Ovary (tissue), 9 donors: ENCODE measurements around the gene SSC5D. TPM values are rescaled to one million over a fixed set of nuclear protein-coding genes. Genes with fewer than 3 reads are reported as not detected.

ENCODE experiments used
- DNase-seq, 5 donors: peaks; one replicate each; pipeline ENCODE4 v3.0.0-alpha.2; 2019 to 2020
- H3K27ac ChIP-seq, 2 donors: fragments of 200-600 bp; one replicate each; pipeline versions ENCODE4 v1.5.1 to v1.8.0; 2019 to 2022
- H3K27me3 ChIP-seq: fragments of 200-600 bp; one replicate; pipeline ENCODE4 v1.8.0; 2022
- H3K36me3 ChIP-seq: fragments of 200-600 bp; sonication (generic); one replicate; pipeline ENCODE4 v1.5.1; 2019
- H3K4me1 ChIP-seq: one replicate; pipeline ENCODE4 v1.8.1; 2013; ENCODE audit warnings: mild to moderate bottlenecking, moderate library complexity; ENCODE audit not compliant: insufficient read depth
- H3K4me3 ChIP-seq: fragments of 200-600 bp; sonication (generic); one replicate; pipeline ENCODE4 v1.5.1; 2017
- H3K9me3 ChIP-seq, 2 donors: fragments of 200-600 bp in 1 of 2; sonication (generic) in 1 of 2; one replicate each; pipeline versions ENCODE4 v1.5.1 to v1.8.1; 2013 to 2019; ENCODE audit warnings: mild to moderate bottlenecking in 1 of 2, moderate library complexity in 1 of 2
- CTCF ChIP-seq, 3 donors: fragments of 450-650 bp in 2 of 3; fragments of 200-600 bp in 1 of 3; IDR thresholded peaks; one replicate each; pipeline versions ENCODE4 v1.5.1 to v1.8.0; 2016 to 2022; ENCODE audit warnings: antibody characterized with exemption in 3 of 3, mild to moderate bottlenecking in 1 of 3
- EP300 ChIP-seq: sonication (generic); formaldehyde crosslinking; IDR thresholded peaks from one replicate; pipeline ENCODE4 v1.6.1; 2017; ENCODE audit warnings: antibody characterized with exemption
- POLR2A ChIP-seq: fragments of 450-650 bp; IDR thresholded peaks from one replicate; pipeline ENCODE4 v1.6.1; 2017; ENCODE audit warnings: antibody characterized with exemption, mild to moderate bottlenecking, moderate library complexity
- WGBS, 3 donors: extraction: QIAGEN DNeasy Blood & Tissue Kit in 1 of 3; methylation state at CpG; one replicate each; pipeline versions ENCODE4 v1.1.5 to v1.1.7; 2013 to 2017; 5-methylcytosine and 5-hydroxymethylcytosine counted together
- intact Hi-C, 4 donors: fragments of 100-400 bp; cut with DNase I; formaldehyde crosslinking; loops; one replicate each; pipeline versions ENCODE4 v1.11.0 to v1.15.1; 2022 to 2023
- polyA plus RNA-seq, 2 donors: library from polyadenylated mRNA; stranded (reverse); fragments of 200-250 nt in 1 of 2; fragments of 350-450 nt in 1 of 2; fragmentation: Illumina TruSeq in 1 of 2; extraction: RNeasy Lipid Tissue Mini Kit (QIAGEN cat#74804) in 1 of 2; gene quantifications; one replicate each; pipeline ENCODE4 v1.2.3, GENCODE V29; 2013 to 2014
- total RNA-seq, 7 donors: library from RNA; depleted of rRNA in 2 of 7; stranded (reverse); fragments of >200 nt in 2 of 7; fragmentation: NEBNext Ultra II Directional in 3 of 7; extraction: Animal tissue kit (Norgen Biotek cat#: 25700) in 3 of 7; gene quantifications; one replicate each; pipeline versions ENCODE4 v1.1.0 to v1.2.4, GENCODE V29; 2016 to 2023
- donor health status: DM: no; HTN: no; CAD: no; lungs with moderate emphysema.
- donor health status: DM: no; HTN: no; CAD: no.
- donor health status: Bipolar disorder and iron deficiency.
- donor health status: DM: yes; HTN: yes; CAD: no.
- donor health status: DM: no; HTN: no; CAD: no.
- donor health status: DM: yes; HTN: yes; CAD: no.

SSC5D gene
- total and polyA plus RNA-seq, 9 donors = 5.7 to 29.7 (median 12.4) TPM

GRCh38 chr19:55519451-55520311, 31.4 kb downstream of the SSC5D start:
- Histone ChIP-seq H3K4me1 (peaks cover 4% of the 10 kb centered on the region), H3K4me3 (no peak overlapping the region), H3K9me3 (no peaks in the 10 kb centered on the region), H3K27me3 (no peaks in the 10 kb centered on the region), H3K27ac (no peak overlapping the region), H3K36me3 (no peaks in the 10 kb centered on the region)
- no peak for TF ChIP-seq CTCF (IDR thresholded peaks at IDR 0.05)
- no peak for TF ChIP-seq POLR2A
- TF ChIP-seq EP300 = no peak
- 84 to 93% (median 92%) methylated on average over 10 of the region's 10 CpGs for WGBS, 3 donors
- no peak for DNase-seq
- intact Hi-C loops = loop anchor here (5.0 kb wide), 3 partner anchors 88 to 113 kb away; partner anchors contain the start of genes ZNF865 (in 3 of the 4) and ZNF784 (in 1 of the 4)

- DNase-seq = no peak
- Histone ChIP-seq H3K27me3 (no peaks in the 10 kb centered on the region), H3K4me3 (no peak overlapping the region), H3K36me3 (no peaks in the 10 kb centered on the region), H3K4me1 (peaks cover 4% of the 10 kb centered on the region), H3K27ac (no peak overlapping the region), H3K9me3 (no peaks in the 10 kb centered on the region)
- intact Hi-C loops = no loop called here
- WGBS, 3 donors = 76 to 79% (median 77%) methylated on average over 13 to 14 of the region's 14 CpGs
- no peak for TF ChIP-seq CTCF (IDR thresholded peaks at IDR 0.05)
- TF ChIP-seq EP300 = no peak
- TF ChIP-seq POLR2A = no peak
These were observed 32.6 kb downstream of the SSC5D start for GRCh38 chr19:55520691-55521292.

GRCh38 chr19:55525289-55526101, 37.3 kb downstream of the SSC5D start:
- no peak for TF ChIP-seq POLR2A
- no peak for TF ChIP-seq CTCF (IDR thresholded peaks at IDR 0.05)
- no peak for TF ChIP-seq EP300
- 9 to 15% (median 15%) methylated on average over 28 to 29 of the region's 29 CpGs for WGBS, 3 donors
- H3K36me3 ChIP-seq = no peaks in the 10 kb centered on the region
- peaks cover 2% of the 10 kb centered on the region for H3K4me1 ChIP-seq
- no peaks in the 10 kb centered on the region for H3K27me3 ChIP-seq
- no peak overlapping the region for H3K27ac ChIP-seq
- no peak for DNase-seq
- no peaks in the 10 kb centered on the region for H3K9me3 ChIP-seq
- H3K4me3 ChIP-seq = no peak overlapping the region
- intact Hi-C loops = loop anchor here in 1 of 4 donors (5.0 kb wide), 1 partner anchor 42 kb away; no protein-coding TSS in a partner anchor
